HG03175 (cell line): ENCODE results near the gene PIGL.
A peak's percentile ranks its signal among the peaks of the same experiment; 100 is the strongest.
"Not testable (repeated sequence)": the region's sequence is repeated elsewhere in the genome, so short reads cannot be mapped to it uniquely, and the experiment has no call there.

ENCODE experiments used
- ATAC-seq: cut with Tn5 transposase; IDR thresholded peaks from one replicate; pipeline ENCODE4 v1.9.1; 2021; ENCODE audit warnings: mild to moderate bottlenecking, moderate library complexity; ENCODE audit not compliant: unreplicated experiment

Gene PIGL

DNA sequence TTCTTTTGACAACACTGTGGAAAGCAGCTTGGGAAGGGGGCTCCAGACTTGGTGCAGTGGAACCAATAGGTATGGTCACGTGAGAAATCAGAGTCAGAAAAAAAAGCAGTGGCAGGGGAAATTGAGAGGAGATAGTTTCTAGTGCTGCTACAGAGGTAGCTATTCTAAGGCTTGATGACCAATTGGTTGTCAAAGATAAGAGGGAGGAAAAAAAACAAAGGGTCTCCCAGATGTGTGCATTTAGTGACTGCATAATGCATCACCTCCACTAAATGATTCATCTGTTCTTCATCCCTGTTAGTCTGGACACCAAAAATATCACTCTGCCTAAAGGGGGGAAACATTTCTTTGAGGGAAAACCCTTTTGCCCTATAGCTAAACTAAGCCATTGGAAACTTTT lies 56.5 kb downstream of the PIGL start:
- no peak for ATAC-seq

DNA sequence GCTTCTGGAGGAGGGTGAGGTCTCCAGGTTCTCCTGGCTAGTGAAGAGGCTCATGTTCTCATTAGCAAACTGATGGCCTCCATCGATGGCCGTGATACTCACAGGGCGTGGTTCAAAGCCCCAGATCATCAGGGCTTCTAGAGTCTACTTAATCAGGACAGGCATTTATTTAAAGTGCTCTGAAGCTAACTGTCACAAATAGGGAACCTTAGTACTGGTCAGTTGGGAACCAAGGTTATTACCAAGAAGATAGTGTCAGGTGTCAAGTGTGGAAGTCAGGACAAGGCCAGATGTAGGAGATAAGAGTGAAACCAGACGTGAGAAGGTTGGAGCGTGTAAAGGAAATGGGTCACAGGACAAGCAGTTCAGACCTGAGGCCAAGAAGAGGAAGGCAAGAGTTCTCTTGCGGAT lies 56.9 kb downstream of the PIGL start:
- ATAC-seq, result no peak

DNA sequence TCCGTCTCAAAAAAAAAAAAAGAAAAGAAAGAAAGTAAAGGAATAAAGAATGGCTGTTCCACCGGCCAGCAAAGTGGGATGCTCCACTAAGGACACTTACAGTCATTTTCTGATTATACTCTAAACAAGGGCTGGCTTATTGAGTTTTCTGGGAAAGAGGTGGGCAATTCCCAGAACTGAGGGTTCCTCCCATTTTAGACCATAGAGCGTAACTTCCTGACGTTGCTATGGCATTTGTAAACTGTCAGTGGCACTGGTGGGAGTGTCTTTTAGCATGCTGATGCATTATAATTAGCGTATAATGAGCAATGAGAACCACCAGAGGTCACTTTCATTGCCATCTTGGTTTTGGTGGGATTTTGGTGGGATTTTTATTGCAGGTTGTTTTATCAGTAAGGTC lies 58.0 kb downstream of the PIGL start:
- ATAC-seq, result no peak

DNA sequence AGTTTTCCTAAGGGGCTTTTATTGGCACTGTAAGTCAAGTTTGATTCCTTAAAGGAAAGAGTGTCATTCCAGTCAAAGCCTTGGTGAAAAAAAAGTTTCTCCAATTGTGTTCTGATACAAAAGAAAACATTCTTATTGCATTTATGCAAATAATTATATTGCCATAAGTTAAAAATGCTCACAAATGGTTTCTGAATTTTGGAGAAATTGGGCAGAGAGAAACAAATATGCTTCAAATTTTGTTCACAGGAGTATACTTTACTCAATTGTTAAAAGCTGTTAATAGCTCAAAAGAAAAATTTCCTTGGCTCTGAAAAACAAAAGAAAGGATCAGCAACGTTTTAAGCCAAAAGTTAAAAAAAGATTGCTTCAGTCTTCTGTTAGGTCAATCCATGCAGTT lies 60.2 kb downstream of the PIGL start:
- ATAC-seq, result no peak

DNA sequence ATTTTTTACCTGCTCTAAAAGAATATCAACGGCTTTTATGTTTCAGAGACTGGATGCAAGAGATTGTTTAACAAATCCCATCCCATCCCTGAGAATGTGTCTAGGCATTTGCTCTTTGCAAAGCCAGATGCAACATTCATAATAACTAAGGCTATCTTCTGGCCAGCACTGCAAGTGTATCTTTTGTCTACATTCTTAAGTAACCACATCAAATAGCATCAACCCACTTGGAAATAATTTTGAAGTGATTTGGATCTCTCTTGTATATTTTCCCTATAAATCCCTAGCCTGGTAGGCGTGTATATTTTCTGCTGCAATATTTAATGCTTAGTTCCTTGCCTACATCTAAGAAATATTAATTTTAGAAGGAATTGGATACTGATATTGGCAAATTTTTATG lies 64.3 kb downstream of the PIGL start:
- no peak for ATAC-seq

DNA sequence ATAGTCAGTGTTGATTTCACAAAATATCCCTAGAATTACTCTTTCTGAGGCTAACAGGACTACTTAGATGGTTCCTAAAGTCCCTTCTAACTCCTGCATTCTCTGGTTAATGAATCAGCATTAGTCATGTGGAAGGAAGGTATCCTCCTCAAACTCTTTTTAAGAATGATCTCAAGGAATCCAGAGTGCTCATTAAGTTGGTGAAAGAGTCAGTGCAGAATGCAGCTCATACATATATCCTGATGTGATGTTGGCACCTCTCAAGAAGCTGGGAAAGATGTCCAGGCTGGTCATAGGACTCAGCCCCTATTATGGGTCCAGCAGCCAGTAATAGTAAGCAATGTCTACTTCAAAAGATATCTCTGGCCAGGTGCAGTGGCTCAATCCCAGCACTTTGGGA lies 65.5 kb downstream of the PIGL start:
- no peak for ATAC-seq

DNA sequence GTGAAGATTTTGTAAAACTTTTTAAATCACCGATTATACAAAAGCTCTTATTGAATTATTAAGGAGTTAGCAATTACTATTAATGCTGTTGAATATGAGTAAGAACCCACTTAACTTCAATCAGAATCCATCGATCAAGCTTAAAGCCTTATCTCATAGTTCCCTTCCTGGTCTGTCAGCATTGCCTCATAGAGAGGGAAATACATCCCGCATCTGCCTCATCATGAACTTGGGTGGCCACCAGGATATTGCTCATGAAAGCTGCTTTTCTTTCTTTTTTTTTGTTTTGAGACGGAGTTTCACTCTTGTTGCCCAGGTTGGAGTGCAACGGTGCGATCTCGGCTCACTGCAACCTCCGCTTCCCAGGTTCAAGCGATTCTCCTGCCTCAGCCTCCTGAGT lies 66.7 kb downstream of the PIGL start:
- no peak for ATAC-seq

DNA sequence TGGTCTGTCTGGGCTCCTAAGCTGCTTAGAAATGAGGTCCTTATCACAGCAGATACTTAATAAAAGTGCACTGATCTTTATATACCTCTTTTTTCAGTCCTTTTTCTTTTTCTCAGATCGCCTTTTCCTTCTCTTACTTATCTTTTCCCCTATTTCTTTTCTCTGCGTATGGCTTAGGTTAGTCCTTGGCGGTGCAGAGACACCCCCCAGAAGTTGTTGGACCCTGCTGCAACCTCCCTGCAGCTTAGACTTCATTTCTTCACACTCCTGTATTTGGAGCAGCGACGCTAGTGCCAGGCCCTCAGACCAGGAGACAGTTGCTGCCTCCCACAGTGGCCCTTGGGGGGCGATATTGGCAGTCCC lies 68.6 kb downstream of the PIGL start:
- no peak for ATAC-seq

DNA sequence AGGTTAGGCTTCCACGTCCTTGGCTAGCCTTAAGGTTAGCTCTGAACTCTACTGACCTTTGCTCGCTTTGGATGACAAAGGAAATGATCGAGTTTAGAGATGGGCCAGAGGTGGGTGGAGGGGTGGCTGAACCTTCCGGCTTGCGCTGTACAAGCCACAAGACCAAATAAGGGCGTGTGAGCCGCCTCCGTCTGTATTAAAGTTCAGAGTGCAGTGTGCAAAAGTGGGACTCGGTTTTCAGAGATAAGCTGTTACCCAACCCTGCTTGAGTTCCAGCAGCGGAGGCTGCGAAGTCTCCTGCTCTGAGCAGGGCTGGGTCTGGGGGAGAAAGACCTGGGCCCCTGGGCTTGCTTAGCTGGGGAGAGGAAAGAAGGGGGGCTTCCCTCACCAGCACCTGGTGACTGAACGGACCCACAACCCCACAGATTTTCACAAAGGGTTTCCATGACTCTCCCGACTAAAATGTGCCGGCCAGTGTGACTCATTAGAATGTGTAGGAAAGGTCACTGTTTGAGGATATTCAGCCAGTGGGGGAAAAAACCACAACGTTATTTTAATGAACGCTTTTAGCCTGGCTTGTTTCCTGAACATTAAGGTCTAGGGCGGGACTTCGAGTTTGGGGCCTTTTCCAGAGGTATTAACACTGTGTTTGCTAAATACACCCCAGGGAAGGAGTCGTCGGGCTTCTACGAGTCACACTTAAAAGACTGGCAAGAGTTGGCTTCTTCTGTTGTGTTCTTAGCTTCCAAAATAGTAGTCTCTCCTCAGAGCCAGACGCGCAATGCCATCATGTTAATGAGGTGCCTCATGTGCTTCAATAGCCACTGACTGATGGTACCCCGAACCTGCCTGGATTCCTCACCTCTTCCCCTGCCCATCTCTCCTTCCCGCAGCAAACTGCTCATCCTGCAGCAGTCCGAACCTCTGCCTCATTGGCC lies 69.3 kb downstream of the PIGL start:
- ATAC-seq, result peak; percentile 90

DNA sequence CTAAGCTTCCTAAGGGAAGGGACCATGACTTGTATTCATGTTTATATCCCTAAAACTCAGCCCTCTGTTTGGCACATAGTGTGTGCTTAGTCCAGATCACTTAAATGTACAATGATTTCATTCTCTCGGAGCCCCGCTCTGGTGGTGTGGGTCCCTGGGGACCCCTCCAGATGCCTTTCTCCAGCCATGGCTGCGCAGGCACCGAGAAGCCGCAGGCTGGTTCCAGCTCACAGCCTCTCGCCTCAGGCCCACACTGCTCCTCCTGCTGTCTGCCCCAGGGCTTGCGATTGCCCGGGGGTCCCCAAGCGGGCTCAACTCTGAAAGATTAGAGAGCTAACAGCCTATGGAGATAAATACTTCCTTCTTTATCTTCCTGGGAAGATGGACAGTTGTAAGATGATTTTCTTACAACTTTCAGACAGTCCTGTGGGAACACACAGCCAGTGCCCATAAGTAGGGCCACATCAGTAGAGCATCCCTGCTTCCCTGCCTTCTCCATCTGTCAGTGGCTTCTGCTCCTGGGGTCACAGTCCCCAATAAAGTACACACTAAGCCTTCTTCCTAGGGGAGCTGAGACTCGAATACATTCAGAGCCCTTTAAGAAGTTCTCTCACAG lies 70.0 kb downstream of the PIGL start:
- ATAC-seq, result peak; percentile 38

DNA sequence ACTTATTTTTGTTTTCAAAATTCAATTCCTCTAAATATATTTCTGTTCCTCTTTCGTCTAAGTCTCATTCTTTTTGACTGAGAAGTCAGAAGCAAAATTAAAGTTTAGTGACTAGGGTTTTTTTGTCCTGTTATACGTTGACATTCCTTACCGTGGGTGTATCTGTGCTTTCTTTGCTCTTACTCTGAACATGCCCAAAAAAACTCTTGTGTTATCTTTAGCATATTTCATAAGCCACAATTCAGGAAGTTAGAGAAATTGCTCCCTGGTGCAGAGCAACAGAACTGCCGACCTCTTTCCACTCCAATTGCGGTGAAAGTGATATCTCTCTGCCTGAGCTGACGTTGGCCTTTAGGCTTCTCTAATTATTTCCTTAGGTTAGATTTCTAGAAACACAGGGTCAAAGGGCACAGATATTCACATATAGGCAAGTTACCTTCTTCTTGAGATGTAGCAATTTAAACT lies 70.6 kb downstream of the PIGL start:
- ATAC-seq, result no peak

DNA sequence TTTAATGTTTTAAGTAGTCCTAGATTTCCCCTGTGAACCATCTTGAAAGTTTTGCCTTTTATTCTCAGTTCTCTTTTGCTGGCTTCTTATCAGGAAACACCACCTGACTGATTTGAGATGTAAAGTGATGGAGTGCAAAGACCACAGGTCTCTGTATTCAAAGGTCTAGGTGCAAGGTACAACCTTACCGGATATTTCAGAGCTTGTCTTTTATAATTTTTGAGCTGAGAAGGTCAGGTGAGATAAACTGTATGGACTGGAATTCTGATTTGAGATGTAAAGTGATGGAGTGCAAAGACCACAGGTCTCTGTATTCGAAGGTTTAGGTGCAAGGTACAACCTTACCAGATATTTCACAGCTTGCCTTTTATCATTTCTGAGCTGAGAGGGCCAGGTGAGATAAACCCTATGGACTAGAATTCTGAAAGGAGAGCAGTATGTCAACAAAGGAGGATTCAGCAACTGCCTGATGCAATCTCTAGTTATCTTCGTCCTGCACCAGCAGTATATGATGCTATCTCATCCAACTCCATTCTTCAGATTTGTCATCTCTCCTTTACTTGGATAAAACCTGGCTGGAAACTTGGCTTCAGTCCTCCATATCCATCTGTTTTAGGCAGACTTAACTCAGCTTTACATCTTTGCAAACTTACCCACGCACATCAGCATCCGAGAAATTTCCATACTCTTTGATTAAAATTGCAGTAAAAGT lies 72.0 kb downstream of the PIGL start:
- no peak for ATAC-seq

DNA sequence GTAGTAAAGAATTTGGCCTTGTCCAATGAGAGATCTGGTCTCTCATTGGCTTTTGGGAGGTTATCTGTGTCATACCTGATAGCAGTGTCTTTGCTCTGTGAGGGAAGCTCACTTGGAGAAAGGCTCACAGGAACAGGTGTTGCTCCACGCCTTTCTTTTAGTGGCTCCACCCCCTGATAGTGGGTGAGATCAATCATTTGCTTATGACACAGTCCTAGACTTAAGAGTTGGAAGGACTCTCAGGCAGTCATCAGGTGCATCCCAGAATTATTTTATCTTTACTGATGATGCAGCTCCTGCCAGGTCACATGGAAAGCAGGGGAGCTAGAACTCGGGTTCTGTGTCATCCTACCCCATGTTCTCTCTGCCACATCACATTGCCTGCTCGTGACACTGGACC lies 76.9 kb downstream of the PIGL start:
- no peak for ATAC-seq

DNA sequence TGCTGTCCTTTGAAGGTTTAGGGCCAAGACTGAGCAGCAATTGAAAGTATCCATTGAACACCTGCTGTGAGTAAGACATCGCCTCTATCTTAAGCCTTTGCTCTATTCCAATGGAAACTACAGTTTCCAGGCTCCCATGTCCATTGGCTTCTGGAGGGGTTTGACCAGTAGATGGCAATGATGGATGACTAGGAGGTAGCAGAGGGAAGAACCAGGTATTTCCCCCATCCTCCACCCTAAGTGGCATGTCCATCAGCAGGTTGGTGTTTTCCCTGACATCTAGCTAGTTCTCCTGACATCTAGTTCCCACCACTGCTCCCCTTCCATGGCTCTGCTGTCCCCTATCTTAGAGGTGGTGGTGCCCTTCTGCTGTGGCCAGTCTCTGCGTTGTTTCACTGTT lies 77.5 kb downstream of the PIGL start:
- ATAC-seq, result no peak

DNA sequence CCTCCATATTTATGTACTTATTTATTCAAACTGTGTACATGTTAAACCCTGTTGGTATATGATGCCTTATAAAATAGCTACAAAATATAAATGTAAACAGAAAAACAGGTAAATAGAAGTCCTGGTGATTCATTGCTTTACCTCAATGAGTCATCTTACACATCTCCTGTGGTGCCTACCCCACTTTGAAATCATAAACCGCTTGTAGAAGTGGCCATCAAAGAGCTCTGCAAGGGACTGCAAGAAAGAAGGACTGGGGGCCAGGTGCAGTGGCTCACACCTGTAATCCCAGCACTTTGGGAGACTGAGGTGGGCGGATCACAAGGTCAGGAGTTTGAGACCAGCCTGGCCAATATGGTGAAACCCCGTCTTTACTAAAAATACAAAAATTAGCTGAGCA lies 79.1 kb downstream of the PIGL start:
- not testable (repeated sequence) for ATAC-seq

DNA sequence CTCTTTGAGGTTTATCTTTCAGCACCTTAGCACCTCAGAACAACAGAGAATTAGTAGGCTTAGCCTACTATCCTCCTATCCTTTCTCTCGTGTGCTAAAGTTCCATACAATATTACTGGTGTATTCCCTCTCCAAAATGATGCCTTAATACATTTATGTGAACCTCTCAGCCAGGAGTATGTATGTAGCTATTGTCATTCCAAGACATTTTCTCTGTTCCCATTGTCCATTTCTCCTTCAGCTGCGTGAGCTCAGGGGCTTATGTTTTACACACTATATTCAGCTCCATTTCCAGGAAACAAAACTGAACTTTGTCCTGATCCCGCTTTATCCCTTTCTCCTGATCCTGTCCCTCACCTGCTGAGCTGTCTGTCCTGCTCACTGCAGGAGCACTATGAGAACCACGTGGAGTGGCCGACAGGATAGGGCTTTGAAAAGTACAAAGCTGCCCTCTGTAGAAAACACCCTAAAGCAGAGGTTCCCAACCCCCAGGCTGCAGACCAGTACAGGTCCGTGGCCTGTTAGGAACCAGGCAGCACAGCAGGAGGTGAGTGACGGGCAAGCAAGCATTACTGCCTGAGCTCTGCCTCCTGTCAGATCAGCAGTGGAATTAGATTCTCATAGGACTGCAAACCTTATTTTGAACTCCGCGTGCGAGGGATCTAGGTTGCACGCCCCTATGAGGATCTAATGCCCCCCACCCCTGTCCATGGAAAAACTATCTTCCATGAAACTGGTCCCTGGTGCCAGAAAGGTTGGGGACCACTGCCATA lies 80.5 kb downstream of the PIGL start:
- no peak for ATAC-seq

DNA sequence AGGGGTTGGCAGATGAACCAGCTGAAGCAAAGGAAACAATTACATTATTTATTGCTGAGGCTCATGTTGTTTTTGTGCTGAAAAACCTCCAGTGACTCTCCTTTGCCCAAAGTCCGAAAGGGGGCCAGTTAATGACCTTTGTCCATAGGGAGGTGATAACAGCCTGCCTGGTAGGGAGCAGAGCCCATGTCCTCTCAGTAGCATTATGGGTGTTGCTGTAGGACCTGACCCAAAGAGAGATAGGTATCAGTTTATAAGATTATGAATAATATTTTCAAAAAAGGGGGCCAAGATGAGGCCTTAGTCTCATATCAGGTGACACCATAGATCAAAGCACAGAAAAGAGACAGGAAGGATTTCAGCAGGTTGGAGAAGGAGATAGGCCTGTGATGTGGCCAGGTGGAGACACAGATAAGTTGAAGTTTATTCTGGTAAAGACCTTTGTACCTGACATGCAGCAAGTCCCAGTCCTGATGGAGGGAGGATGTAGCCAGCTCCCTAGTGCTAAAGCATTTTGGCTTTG lies 81.2 kb downstream of the PIGL start:
- no peak for ATAC-seq

DNA sequence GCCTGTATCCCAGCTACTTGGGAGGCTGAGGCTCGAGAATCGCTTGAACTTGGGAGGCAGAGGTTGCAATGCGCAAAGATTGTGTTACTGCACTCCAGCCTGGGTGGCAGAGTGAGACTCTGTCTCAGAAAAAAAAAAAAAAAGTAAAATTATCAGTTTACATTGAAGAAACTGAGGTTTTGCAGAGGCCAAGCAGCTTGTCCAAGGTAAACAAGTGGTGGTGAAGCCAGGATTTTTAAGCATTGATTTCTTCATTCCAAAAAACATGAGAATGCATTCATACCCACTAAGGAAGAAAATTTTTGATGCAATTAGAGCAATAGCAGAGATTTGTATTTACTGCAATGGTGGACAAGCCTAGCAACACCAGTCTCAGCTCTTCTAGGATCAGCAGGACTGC lies 83.5 kb downstream of the PIGL start:
- no peak for ATAC-seq

DNA sequence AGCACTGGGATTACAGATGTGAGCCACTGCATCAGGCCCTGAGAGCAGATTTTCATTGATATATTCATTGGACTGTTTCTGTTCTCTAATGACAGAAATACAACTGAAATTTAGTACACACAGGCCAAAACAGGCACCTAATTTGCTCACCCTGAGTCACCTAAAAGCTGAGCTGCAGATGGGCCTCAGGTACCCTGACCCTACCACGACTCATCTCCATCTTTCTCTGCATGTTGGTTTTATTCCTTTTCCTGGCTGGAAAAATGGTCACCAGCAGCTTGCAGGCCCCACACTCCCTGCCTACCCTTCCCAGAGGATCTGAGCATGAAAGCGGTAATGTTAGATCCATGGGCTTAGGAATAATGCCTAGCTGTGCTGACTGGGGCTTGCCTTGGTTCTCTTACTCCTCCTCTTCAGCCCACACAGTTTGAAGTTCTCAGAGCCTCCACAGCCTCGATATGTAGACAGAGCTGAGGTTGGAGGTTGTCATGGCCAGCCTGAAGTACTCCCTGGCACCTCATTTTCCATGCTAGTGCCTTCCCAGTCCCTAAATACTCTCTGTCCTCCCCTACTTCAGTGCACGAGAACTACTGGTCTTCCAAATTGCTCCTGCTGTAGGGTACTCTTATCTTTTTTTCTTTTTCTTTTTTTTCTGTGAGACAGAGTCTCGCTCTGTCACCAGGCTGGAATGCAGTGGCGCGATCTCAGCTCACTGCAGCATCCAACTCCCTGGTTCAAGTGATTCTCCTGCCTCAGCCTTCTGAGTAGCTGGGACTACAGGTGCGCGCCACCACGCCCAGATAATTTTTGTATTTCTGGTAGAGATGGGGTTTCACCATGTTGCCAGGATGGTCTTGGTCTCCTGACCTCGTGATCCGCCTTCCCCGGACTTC lies 85.2 kb downstream of the PIGL start:
- no peak for ATAC-seq

DNA sequence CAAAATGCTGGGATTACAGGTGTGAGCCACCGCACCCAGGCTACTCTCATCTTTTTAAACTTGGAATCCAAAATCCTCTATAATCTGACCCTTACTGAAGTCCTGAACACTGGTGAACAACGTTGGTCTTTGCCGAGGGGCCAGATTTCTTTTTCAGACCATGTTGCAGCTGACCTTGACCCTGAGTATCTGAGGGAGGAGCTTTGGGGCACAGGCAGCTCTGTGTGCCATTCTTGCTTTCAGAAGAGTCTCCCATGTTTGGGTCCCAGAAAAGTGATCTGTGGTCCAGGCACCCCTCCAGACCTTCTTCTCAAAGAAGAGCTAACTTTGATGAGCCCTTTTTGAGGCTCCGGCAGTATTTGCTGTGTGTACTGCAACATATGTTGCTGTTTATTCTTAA lies 85.8 kb downstream of the PIGL start:
- no peak for ATAC-seq
